Nephron progenitor cell (in vitro differentiated cells): ENCODE measurements around the gene TOMM5.
A peak's percentile ranks its signal among the peaks of the same experiment; 100 is the strongest.

Source experiments
- DNase-seq: peaks from one replicate; pipeline ENCODE4 v3.0.0; 2021
- H3K27ac Mint-ChIP-seq: 2 replicates; pipeline ENCODE4 v1.8.0; 2021; ENCODE audit warnings: mild to moderate bottlenecking, moderate library complexity, mixed read lengths
- H3K27me3 Mint-ChIP-seq: 2 replicates; pipeline ENCODE4 v1.8.0; 2021; ENCODE audit warnings: mild to moderate bottlenecking, low read depth, mixed read lengths; ENCODE audit not compliant: poor library complexity
- H3K36me3 Mint-ChIP-seq: 2 replicates; pipeline ENCODE4 v1.8.0; 2021; ENCODE audit warnings: low read depth, mixed read lengths
- H3K4me1 Mint-ChIP-seq: 2 replicates; pipeline ENCODE4 v1.8.0; 2021; ENCODE audit warnings: mixed read lengths
- H3K4me3 Mint-ChIP-seq: 2 replicates; pipeline ENCODE4 v1.8.0; 2021; ENCODE audit warnings: mild to moderate bottlenecking, moderate library complexity, mixed read lengths
- H3K9me3 Mint-ChIP-seq: 2 replicates; pipeline ENCODE4 v1.8.0; 2021; ENCODE audit warnings: mild to moderate bottlenecking, moderate library complexity, mixed read lengths
- TF ChIP-seq, protein P1 (sequence below): fragments of 200-600 bp; sonication (generic); IDR thresholded peaks from 2 replicates; pipeline ENCODE4 v1.5.0; 2021; ENCODE audit warnings: antibody characterized with exemption

TOMM5 gene

DNA sequence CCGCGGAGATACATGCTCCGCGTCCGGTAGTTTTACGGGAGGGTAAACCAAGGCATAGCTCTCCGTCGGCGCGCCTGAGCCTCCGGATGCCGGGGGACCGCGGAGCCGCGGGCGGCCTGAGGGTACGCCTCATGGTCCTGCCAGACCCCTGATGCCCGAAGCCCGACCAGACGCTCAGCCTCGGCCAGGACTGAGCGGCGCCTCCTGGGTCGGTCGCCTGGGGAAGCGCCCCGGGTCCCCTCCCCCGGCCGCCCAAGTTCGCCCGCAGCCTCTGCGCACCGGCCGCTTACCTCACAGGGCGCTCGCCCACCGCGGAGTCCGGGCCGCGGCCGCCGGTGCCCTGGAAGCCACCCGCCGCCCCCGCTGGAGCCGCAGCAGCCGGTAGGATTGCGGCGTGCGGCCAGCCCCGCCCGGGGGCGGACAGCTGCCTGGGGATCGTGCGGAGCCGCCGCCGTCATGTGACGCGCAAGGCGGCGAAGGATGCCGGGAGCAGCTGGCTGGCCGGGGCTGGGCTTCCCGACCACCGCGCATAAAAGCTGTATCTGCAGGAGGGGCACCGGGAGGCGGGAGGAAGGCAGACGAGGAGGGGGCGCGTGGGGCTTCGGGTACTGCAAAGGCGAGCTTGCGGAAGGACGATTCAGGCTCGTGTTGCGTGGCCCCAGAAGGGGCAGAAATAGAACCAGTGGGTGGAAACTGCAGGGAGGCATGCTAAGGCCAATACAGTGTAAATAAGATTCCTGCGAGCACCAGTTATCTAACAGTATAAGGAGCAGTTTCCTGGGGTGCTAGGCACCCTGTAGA, 16.3 kb downstream of the TOMM5 start, which contains the start of gene FBXO10:
FBXO10 (minus strand) TSS at position 460 of the 801 bp plus-strand sequence. CDS start 34,612 bp downstream, outside the sequence.
- DNase-seq: peak; percentile 86
- H3K27me3 Mint-ChIP-seq: peaks cover 2% of the 10 kb centered on the region
- peaks cover 19% of the 10 kb centered on the region for H3K36me3 Mint-ChIP-seq
- no peaks in the 10 kb centered on the region for H3K9me3 Mint-ChIP-seq
- TF ChIP-seq, protein P1, sequence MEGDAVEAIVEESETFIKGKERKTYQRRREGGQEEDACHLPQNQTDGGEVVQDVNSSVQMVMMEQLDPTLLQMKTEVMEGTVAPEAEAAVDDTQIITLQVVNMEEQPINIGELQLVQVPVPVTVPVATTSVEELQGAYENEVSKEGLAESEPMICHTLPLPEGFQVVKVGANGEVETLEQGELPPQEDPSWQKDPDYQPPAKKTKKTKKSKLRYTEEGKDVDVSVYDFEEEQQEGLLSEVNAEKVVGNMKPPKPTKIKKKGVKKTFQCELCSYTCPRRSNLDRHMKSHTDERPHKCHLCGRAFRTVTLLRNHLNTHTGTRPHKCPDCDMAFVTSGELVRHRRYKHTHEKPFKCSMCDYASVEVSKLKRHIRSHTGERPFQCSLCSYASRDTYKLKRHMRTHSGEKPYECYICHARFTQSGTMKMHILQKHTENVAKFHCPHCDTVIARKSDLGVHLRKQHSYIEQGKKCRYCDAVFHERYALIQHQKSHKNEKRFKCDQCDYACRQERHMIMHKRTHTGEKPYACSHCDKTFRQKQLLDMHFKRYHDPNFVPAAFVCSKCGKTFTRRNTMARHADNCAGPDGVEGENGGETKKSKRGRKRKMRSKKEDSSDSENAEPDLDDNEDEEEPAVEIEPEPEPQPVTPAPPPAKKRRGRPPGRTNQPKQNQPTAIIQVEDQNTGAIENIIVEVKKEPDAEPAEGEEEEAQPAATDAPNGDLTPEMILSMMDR: no peak
- H3K4me1 Mint-ChIP-seq: peaks cover 54% of the 10 kb centered on the region
- H3K27ac Mint-ChIP-seq: peak within 1 kb of the TSS; percentile 92
- peak within 1 kb of the TSS; percentile 93 for H3K4me3 Mint-ChIP-seq

DNA sequence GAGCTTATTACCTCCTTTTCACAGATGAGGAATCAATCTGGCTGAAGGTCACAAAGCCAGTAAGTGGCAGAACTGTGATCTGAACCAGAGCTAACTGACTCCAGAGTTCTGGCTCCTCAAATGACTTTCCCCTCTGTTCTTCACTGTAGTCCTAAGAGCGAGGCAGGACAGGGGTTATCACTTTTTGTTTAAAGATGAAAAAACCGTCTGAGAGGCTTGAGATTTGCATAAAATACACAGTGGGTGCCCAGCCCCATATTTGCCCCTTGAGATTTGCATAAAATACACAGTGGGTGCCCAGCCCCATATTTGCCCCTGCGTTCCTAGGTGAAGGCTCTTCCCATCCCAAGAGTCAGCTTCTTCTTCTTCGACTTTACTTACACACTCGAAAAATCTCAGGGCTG, 16.9 kb downstream of the TOMM5 start:
- DNase-seq: no peak
- peaks cover 18% of the 10 kb centered on the region for H3K36me3 Mint-ChIP-seq
- H3K9me3 Mint-ChIP-seq: no peaks in the 10 kb centered on the region
- peak overlapping the region; percentile 93 for H3K4me3 Mint-ChIP-seq
- TF ChIP-seq, protein P1: no peak
- peaks cover 2% of the 10 kb centered on the region for H3K27me3 Mint-ChIP-seq
- peak overlapping the region; percentile 92 for H3K27ac Mint-ChIP-seq
- H3K4me1 Mint-ChIP-seq: peaks cover 54% of the 10 kb centered on the region

DNA sequence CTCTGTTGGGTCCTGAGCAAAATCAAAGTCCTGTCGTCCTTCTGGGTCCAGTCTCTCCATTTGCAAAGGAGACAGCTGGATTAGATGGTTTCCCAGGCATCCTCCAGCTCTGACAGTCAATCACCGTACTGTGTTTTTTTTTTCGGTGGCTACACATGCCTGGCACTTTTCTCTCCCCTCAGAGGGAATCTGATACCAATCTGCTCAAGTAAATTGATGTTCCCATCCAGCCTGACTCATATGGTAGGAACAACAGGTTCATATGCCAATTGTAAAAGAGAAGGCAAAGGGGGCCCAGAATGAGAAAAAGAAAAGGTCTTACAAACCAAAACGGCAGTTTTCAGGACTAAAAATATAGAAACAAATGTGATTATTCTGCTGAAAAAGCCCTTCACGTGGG, 17.4 kb downstream of the TOMM5 start:
- H3K27me3 Mint-ChIP-seq: peaks cover 3% of the 10 kb centered on the region
- peak overlapping the region; percentile 96 for H3K27ac Mint-ChIP-seq
- peaks cover 23% of the 10 kb centered on the region for H3K36me3 Mint-ChIP-seq
- H3K9me3 Mint-ChIP-seq: no peaks in the 10 kb centered on the region
- peak overlapping the region; percentile 93 for H3K4me3 Mint-ChIP-seq
- no peak for DNase-seq
- H3K4me1 Mint-ChIP-seq: peaks cover 54% of the 10 kb centered on the region
- TF ChIP-seq, protein P1: no peak

DNA sequence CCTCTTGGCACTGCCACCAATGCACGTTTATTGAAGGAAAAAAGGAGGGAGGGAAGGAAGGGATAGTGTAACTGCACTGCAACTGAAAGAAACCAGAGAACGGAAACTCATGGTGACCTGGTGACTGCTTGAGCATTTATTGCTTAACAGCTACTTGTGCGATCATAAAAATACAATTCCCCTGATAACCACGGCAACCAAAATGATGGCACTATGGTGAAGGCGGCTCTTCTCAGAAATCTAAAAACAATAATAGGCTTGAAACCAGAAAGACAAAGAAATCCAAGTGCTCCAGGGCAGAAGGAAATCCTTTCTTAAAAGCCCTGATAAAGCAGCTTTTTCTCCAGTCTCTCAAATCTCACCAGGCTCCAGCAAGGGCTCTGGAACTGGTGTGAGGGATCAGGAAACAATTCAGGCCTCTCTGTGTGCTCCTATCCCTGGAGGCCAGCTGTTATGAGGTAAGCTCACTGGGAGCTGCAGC, 18.1 kb downstream of the TOMM5 start:
- Mint-ChIP-seq H3K9me3 (no peaks in the 10 kb centered on the region), H3K4me1 (peaks cover 54% of the 10 kb centered on the region), H3K4me3 (peak overlapping the region; percentile 93), H3K36me3 (peaks cover 27% of the 10 kb centered on the region), H3K27me3 (peaks cover 5% of the 10 kb centered on the region), H3K27ac (peak overlapping the region; percentile 96)
- TF ChIP-seq, protein P1: no peak
- DNase-seq: no peak

DNA sequence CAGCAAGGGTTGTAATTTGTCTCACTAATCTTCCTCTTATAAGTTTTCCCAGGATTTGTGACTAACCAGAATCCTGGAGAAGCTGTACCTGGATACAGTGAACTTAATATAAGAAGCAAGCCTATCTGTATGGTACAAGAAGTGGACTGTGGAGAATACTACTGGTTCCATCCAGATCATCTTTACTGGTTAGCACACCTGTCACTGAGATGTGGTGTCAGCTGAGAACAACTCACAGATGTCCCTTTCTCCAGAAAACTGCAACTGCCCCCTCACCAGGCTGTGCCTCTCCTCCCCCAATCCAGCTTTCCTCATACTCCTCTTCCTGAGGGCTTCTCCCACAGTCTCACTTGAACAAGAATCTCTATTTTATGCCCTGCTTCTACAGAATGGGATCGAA, 21.1 kb downstream of the TOMM5 start:
- peaks cover 53% of the 10 kb centered on the region for H3K4me1 Mint-ChIP-seq
- H3K4me3 Mint-ChIP-seq: no peak overlapping the region
- TF ChIP-seq, protein P1: no peak
- no peaks in the 10 kb centered on the region for H3K9me3 Mint-ChIP-seq
- H3K27ac Mint-ChIP-seq: no peak overlapping the region
- peaks cover 43% of the 10 kb centered on the region for H3K36me3 Mint-ChIP-seq
- no peak for DNase-seq
- H3K27me3 Mint-ChIP-seq: peaks cover 3% of the 10 kb centered on the region

DNA sequence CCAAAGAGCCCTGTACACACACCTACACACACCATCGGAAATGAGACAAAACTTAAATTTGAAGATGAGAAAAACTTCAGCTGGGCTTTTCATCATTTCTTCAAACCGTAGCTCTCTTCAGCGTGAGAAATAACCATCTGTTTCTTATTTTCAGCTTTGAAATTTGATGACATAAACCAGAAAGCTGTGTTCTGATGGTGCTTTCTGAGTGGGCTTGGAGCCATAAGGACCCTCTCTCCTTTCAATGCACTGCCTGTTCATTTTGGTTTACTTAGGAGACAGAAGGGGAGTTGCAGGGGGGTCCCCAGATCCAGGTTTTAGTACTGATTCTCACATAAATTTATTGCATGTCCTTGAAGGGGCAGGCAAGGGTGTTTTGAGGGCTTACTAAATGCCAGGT, 25.7 kb downstream of the TOMM5 start:
- H3K4me1 Mint-ChIP-seq: peaks cover 16% of the 10 kb centered on the region
- no peak for DNase-seq
- H3K27me3 Mint-ChIP-seq: peaks cover 3% of the 10 kb centered on the region
- H3K4me3 Mint-ChIP-seq: no peak overlapping the region
- TF ChIP-seq, protein P1: no peak
- H3K36me3 Mint-ChIP-seq: peaks cover 80% of the 10 kb centered on the region
- H3K9me3 Mint-ChIP-seq: peaks cover 35% of the 10 kb centered on the region
- H3K27ac Mint-ChIP-seq: no peak overlapping the region
